GM23338 (cell line): Measurements from ENCODE around the gene HAPLN2.

ENCODE experiments used
- CREB1 ChIP-seq: fragments of 250-450 bp; sonication (Bioruptor Pico); IDR thresholded peaks from 2 replicates; pipeline ENCODE4 v1.5.0; 2020; ENCODE audit warnings: low read depth, mild to moderate bottlenecking, moderate library complexity
- CTCF ChIP-seq, 2 experiments: fragments of 200-600 bp in 1 of 2; sonication (generic) in 1 of 2; conservative IDR thresholded peaks; 2 replicates each; pipeline versions ENCODE4 v1.5.1 to v1.6.1; 2016 to 2017; ENCODE audit warnings: antibody characterized with exemption in 2 of 2, low read depth in 2 of 2, mild to moderate bottlenecking in 2 of 2, moderate library complexity in 1 of 2
- ETS1 ChIP-seq: IDR thresholded peaks from 2 replicates; pipeline ENCODE4 v1.6.1; 2016; ENCODE audit warnings: antibody characterized with exemption
- EZH2 ChIP-seq: fragments of 200-600 bp; sonication (generic); IDR thresholded peaks from one replicate; pipeline ENCODE4 v1.8.0; 2017; ENCODE audit warnings: antibody characterized with exemption, mild to moderate bottlenecking, low read depth; ENCODE audit not compliant: unreplicated experiment
- EZH2phosphoT487 ChIP-seq: fragments of 200-600 bp; sonication (generic); IDR thresholded peaks from one replicate; pipeline ENCODE4 v1.8.1; 2018; ENCODE audit warnings: antibody characterized with exemption; ENCODE audit not compliant: unreplicated experiment
- JUNB ChIP-seq: IDR thresholded peaks from one replicate; pipeline ENCODE4 v1.6.1; 2016; ENCODE audit warnings: antibody characterized with exemption; ENCODE audit not compliant: unreplicated experiment
- NANOG ChIP-seq: IDR thresholded peaks from 2 replicates; pipeline ENCODE4 v1.6.1; 2016; ENCODE audit warnings: antibody characterized with exemption, borderline replicate concordance
- POLR2AphosphoS5 ChIP-seq: IDR thresholded peaks from 2 replicates; pipeline ENCODE4 v1.6.1; 2016; ENCODE audit warnings: antibody characterized with exemption, low read depth
- REST ChIP-seq: IDR thresholded peaks from one replicate; pipeline ENCODE4 v1.6.1; 2018; ENCODE audit warnings: antibody characterized with exemption; ENCODE audit not compliant: unreplicated experiment
- ZNF114 ChIP-seq: fragments of 250-450 bp; sonication (Bioruptor Pico); IDR thresholded peaks from 2 replicates; pipeline ENCODE4 v1.5.0; 2020; ENCODE audit warnings: mild to moderate bottlenecking, moderate library complexity
- ZNF331 ChIP-seq: fragments of 250-450 bp; sonication (Bioruptor Pico); IDR thresholded peaks from 2 replicates; pipeline ENCODE4 v1.5.0; 2020; ENCODE audit warnings: low read depth, mild to moderate bottlenecking, moderate library complexity

- TF ChIP-seq CTCF (conservative IDR thresholded peaks at IDR 0.05; ENCODE audit: low read depth in 2 of 2): no peak
- TF ChIP-seq JUNB: no peak
- no peak for TF ChIP-seq EZH2
- no peak for TF ChIP-seq POLR2AphosphoS5
- TF ChIP-seq EZH2phosphoT487: no peak
- no peak for TF ChIP-seq REST
- no peak for TF ChIP-seq ZNF331 (CRISPR knock-in tag)
- no peak for TF ChIP-seq NANOG
- no peak for TF ChIP-seq ZNF114 (CRISPR knock-in tag)
- no peak for TF ChIP-seq CREB1 (CRISPR knock-in tag)
- no peak for TF ChIP-seq ETS1
Measured at GRCh38 chr1:156615946-156616345, 3.3 kb upstream of the HAPLN2 start.
